Endothelial cell of umbilical vein (primary cell): ENCODE results near the gene KRTAP5-1. TPM values are rescaled to one million over a fixed set of nuclear protein-coding genes. Genes with fewer than 3 reads are reported as not detected.

Experiments used
- BruUV-seq: library from RNA; stranded (reverse); fragments of 400-500 nt; replicated peaks from 2 replicates; lab custom pipeline; 2021; lab: Mats Ljungman, UMichigan
- CTCF ChIA-PET: fragments of 300-600, 350-600 bp; sonication (Branson Sonifier 250); formaldehyde crosslinking; loops from one replicate; lab custom pipeline; 2021; ENCODE audit warnings: antibody characterized with exemption, inconsistent platforms; lab: Charles Lee
- POLR2A ChIA-PET: fragments of 300-600, 350-600 bp; sonication (Branson Sonifier 250); formaldehyde crosslinking; loops from one replicate; lab custom pipeline; 2021; ENCODE audit warnings: antibody characterized with exemption, inconsistent platforms; lab: Charles Lee
- DNase-seq: peaks from one replicate; pipeline ENCODE4 v3.0.0-alpha.2; 2011; ENCODE audit warnings: low read depth, low spot score
- FAIRE-seq: peaks from 2 replicates; lab custom pipeline; 2011; peaks lifted over from hg19 to GRCh38; lab: Jason Lieb, UNC
- H2AFZ ChIP-seq: 2 replicates; pipeline ENCODE4 v1.6.0; 2012; ENCODE audit warnings: low read depth, low read length, control low read depth, inconsistent platforms
- H3K27ac ChIP-seq: 2 replicates; pipeline ENCODE4 v1.5.1; 2011; ENCODE audit warnings: low read depth, mild to moderate bottlenecking, control low read depth, low read length, moderate library complexity; ENCODE audit not compliant: insufficient read depth
- H3K27me3 ChIP-seq, 2 experiments: 2 replicates each; pipeline versions ENCODE4 v1.6.0 to v1.6.1; 2011; ENCODE audit warnings: low read length in 2 of 2, mixed read lengths in 1 of 2; ENCODE audit not compliant: control insufficient read depth in 2 of 2, insufficient read depth in 2 of 2
- H3K36me3 ChIP-seq, 2 experiments: 2 replicates in 1 of 2; 3 replicates in 1 of 2; pipeline ENCODE4 v1.5.1; 2011; ENCODE audit warnings: low read length in 2 of 2, mild to moderate bottlenecking in 1 of 2, moderate library complexity in 1 of 2; ENCODE audit not compliant: control insufficient read depth in 2 of 2, insufficient read depth in 2 of 2; ENCODE audit errors: extremely low read depth in 1 of 2
- H3K4me1 ChIP-seq: 3 replicates; pipeline ENCODE4 v1.5.1; 2011; ENCODE audit warnings: mild to moderate bottlenecking, low read length; ENCODE audit not compliant: control insufficient read depth, insufficient read depth; ENCODE audit errors: extremely low read depth
- H3K4me2 ChIP-seq: 2 replicates; pipeline ENCODE4 v1.6.1; 2011; ENCODE audit warnings: low read length, control low read depth, mixed read lengths; ENCODE audit not compliant: insufficient read depth
- H3K4me3 ChIP-seq, 3 experiments: fragments of 200-600 bp in 1 of 3; sonication (generic), shearing (Covaris generic) in 1 of 3; replicated peaks in 1 of 3; 2 replicates each; pipeline ENCODE4 v1.5.1; 2011 to 2016; ENCODE audit warnings: control low read depth in 3 of 3, low read length in 3 of 3, mild to moderate bottlenecking in 2 of 3, inconsistent platforms in 1 of 3, low read depth in 1 of 3, moderate library complexity in 1 of 3; ENCODE audit not compliant: insufficient read depth in 1 of 3
- H3K79me2 ChIP-seq: 2 replicates; pipeline ENCODE4 v1.6.0; 2012; ENCODE audit warnings: low read length, inconsistent platforms; ENCODE audit not compliant: control insufficient read depth, insufficient read depth
- H3K9ac ChIP-seq: replicated peaks from 2 replicates; pipeline ENCODE3; 2011; ENCODE audit warnings: low read length, control low read depth; ENCODE audit not compliant: insufficient read depth; ENCODE audit errors: extremely low read depth
- H3K9me1 ChIP-seq: replicated peaks from 3 replicates; pipeline ENCODE4 v1.6.0; 2011; ENCODE audit warnings: mild to moderate bottlenecking, low read length; ENCODE audit not compliant: control insufficient read depth, insufficient read depth; ENCODE audit errors: extremely low read depth
- H3K9me3 ChIP-seq: replicated peaks from 2 replicates; pipeline ENCODE4 v1.5.1; 2012; ENCODE audit warnings: low read length, inconsistent platforms; ENCODE audit not compliant: control insufficient read depth, insufficient read depth
- H4K20me1 ChIP-seq: replicated peaks from 2 replicates; pipeline ENCODE3; 2011; ENCODE audit warnings: mild to moderate bottlenecking, low read length; ENCODE audit not compliant: control insufficient read depth, insufficient read depth; ENCODE audit errors: extremely low read depth
- EZH2 ChIP-seq: IDR thresholded peaks from 2 replicates; pipeline ENCODE4 v1.6.1; 2012; ENCODE audit warnings: borderline replicate concordance, low read depth, mild to moderate bottlenecking, moderate library complexity, low read length, inconsistent platforms; ENCODE audit not compliant: severe bottlenecking
- FOS ChIP-seq: IDR thresholded peaks from 2 replicates; pipeline ENCODE4 v1.6.1; 2011; ENCODE audit warnings: mild to moderate bottlenecking, low read length, moderate library complexity, borderline replicate concordance; ENCODE audit not compliant: insufficient read depth
- GATA2 ChIP-seq: IDR thresholded peaks from 2 replicates; pipeline ENCODE4 v1.7.0; 2011; ENCODE audit warnings: low read depth, mild to moderate bottlenecking, moderate library complexity, mixed read lengths, low read length; ENCODE audit not compliant: insufficient read length, insufficient read depth
- JUN ChIP-seq: IDR thresholded peaks from 2 replicates; pipeline ENCODE4 v1.6.1; 2011; ENCODE audit warnings: borderline replicate concordance, low read depth; ENCODE audit not compliant: insufficient read length, insufficient read depth
- MYC ChIP-seq: IDR thresholded peaks from one replicate; pipeline ENCODE4 v1.6.1; 2011; ENCODE audit warnings: mild to moderate bottlenecking, low read depth, low read length
- POLR2A ChIP-seq: IDR thresholded peaks from 2 replicates; pipeline ENCODE4 v1.6.1; 2012; ENCODE audit warnings: low read depth, mild to moderate bottlenecking, control low read depth, low read length
- POLR2AphosphoS5 ChIP-seq: IDR thresholded peaks from 2 replicates; pipeline ENCODE4 v1.6.1; 2012; ENCODE audit warnings: low read depth, mild to moderate bottlenecking, control low read depth, low read length, moderate library complexity; ENCODE audit not compliant: insufficient read depth
- dilution Hi-C: fragments of 300-500 bp; cut with MboI; formaldehyde crosslinking; loops from one replicate; pipeline ENCODE4 v1.15.0; 2019; ENCODE audit warnings: low sequenced_read_pairs; ENCODE audit not compliant: extremely low pct_ligation_motif_present
- intact Hi-C: fragments of 100-400 bp; cut with micrococcal nuclease; formaldehyde crosslinking; loops from one replicate; pipeline ENCODE4 v1.10.0; 2022
- polyA plus RNA-seq, 4 experiments: library from polyadenylated mRNA; depleted of rRNA in 3 of 4; stranded (reverse) in 3 of 4; unstranded in 1 of 4; fragments of >200 nt; gene quantifications; 2 replicates each; pipeline versions ENCODE4 v1.2.1 to v1.2.3, GENCODE V29; 2011 to 2012; ENCODE audit warnings: missing spikeins in 1 of 4
- total RNA-seq: library from RNA; stranded (reverse); gene quantifications from 2 replicates; pipeline ENCODE4 v1.2.3, GENCODE V29; 2021
- TF ChIP-seq, protein P1 (sequence below), 2 donors: IDR thresholded peaks; 1 replicate in 1 of 2; 2 replicates in 1 of 2; pipeline ENCODE4 v1.5.1; 2011; ENCODE audit warnings: low read length in 2 of 2, mild to moderate bottlenecking in 2 of 2, moderate library complexity in 2 of 2, control low read depth in 1 of 2, inconsistent platforms in 1 of 2, low read depth in 1 of 2; ENCODE audit not compliant: insufficient read depth in 1 of 2; ENCODE audit errors: extremely low read depth in 1 of 2
- TF ChIP-seq, protein P2 (sequence below): IDR thresholded peaks from 2 replicates; pipeline ENCODE4 v1.6.1; 2011; ENCODE audit not compliant: insufficient read depth, insufficient read length

KRTAP5-1 gene
- total and polyA plus RNA-seq, 2 donors (not counting 3 experiments of a cell fraction or from before 2014, with no cell fraction given): not detected

DNA sequence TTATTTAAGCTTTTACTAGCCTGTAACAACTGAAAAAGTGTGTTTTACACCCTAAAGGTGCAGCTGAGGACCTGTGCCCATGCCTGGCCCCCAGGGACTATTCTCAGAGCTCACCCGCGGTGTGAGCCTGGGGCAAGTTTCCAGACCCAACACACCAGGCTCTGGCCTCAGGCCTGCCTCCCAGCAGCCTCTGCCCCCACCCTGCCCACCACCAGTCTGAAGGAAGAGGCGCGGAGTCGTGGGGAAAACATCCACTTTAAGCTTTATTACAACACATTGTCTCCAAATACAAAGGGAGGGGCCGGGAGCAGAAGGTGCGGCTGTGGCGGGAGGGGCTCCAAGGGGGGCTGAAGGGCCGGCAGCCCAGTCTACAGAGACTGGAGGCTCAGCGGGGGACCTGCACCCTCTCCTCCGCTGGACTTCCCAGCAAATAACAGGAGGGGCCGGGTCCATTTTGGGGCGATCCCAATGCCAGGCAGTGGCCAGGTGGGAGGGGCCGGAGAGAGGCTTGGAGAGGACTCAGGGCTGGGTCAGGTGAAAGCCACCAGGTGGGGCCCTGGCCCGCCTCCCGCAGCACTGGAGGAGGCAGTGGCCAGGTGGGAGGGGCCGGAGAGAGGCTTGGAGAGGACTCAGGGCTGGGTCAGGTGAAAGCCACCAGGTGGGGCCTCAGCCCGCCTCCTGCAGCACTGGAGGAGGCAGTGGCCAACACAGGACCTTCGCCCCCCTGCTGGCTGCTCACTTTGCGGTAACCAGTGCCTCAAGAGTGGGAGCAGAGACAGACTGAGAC is 31.1 kb downstream of the KRTAP5-1 start:
- no peak overlapping the region for H2AFZ ChIP-seq
- no peak overlapping the region for H3K4me3 ChIP-seq
- no peaks in the 10 kb centered on the region for H3K27me3 ChIP-seq
- intact Hi-C loops: no loop called here
- ChIA-PET POLR2A (no interaction called here), CTCF (interaction anchor here (0.6 to 2.4 kb wide), 5 partner anchors 7 to 99 kb away, joined by 3 to 11 read pairs (median 4); no protein-coding TSS in a partner anchor)
- TSS peak; percentile 12 for BruUV-seq
- TF ChIP-seq POLR2AphosphoS5 (no peak), MYC (no peak), EZH2 (no peak), GATA2 (no peak), JUN (no peak), FOS (no peak), POLR2A (no peak)
- TF ChIP-seq, protein P1, sequence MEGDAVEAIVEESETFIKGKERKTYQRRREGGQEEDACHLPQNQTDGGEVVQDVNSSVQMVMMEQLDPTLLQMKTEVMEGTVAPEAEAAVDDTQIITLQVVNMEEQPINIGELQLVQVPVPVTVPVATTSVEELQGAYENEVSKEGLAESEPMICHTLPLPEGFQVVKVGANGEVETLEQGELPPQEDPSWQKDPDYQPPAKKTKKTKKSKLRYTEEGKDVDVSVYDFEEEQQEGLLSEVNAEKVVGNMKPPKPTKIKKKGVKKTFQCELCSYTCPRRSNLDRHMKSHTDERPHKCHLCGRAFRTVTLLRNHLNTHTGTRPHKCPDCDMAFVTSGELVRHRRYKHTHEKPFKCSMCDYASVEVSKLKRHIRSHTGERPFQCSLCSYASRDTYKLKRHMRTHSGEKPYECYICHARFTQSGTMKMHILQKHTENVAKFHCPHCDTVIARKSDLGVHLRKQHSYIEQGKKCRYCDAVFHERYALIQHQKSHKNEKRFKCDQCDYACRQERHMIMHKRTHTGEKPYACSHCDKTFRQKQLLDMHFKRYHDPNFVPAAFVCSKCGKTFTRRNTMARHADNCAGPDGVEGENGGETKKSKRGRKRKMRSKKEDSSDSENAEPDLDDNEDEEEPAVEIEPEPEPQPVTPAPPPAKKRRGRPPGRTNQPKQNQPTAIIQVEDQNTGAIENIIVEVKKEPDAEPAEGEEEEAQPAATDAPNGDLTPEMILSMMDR (IDR thresholded peaks at IDR 0.05; ENCODE audit: extremely low read depth in 1 of 2, insufficient read depth in 1 of 2, low read depth in 1 of 2, low read length in 2 of 2): no peak
- TF ChIP-seq, protein P2, sequence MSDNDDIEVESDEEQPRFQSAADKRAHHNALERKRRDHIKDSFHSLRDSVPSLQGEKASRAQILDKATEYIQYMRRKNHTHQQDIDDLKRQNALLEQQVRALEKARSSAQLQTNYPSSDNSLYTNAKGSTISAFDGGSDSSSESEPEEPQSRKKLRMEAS: no peak
- DNase-seq (no peak), FAIRE-seq (no peak)
- no peak overlapping the region for H3K9ac ChIP-seq
- H4K20me1 ChIP-seq: no peaks in the 10 kb centered on the region
- H3K36me3 ChIP-seq: peaks cover 0 to 3% of the 10 kb centered on the region in 2 experiments
- no peaks in the 10 kb centered on the region for H3K9me1 ChIP-seq
- H3K27ac ChIP-seq: no peak overlapping the region
- no peaks in the 10 kb centered on the region for H3K9me3 ChIP-seq
- no peaks in the 10 kb centered on the region for H3K4me1 ChIP-seq
- H3K79me2 ChIP-seq: no peaks in the 10 kb centered on the region
- no peak overlapping the region for H3K4me2 ChIP-seq
- dilution Hi-C loops: no loop called here
